Activated naive CD4-positive, alpha-beta T cell treated with anti-CD3 and anti-CD28 coated beads, Interleukin-2, amount 50 U/mL, for 24 hours (primary cell): ENCODE results near the gene CDK6.

Experiments used
- H3K27ac Mint-ChIP-seq: one replicate; pipeline ENCODE4 v1.8.0; 2021; ENCODE audit warnings: mild to moderate bottlenecking, mixed read lengths
- H3K27me3 Mint-ChIP-seq: one replicate; pipeline ENCODE4 v1.8.0; 2021; ENCODE audit warnings: mixed read lengths
- H3K36me3 Mint-ChIP-seq: one replicate; pipeline ENCODE4 v1.8.0; 2021; ENCODE audit warnings: mixed read lengths
- H3K4me1 Mint-ChIP-seq: one replicate; pipeline ENCODE4 v1.8.0; 2021; ENCODE audit warnings: mixed read lengths
- H3K4me3 Mint-ChIP-seq: one replicate; pipeline ENCODE4 v1.8.0; 2021; ENCODE audit warnings: mild to moderate bottlenecking, mixed read lengths
- H3K9me3 Mint-ChIP-seq: one replicate; pipeline ENCODE4 v1.8.0; 2021; ENCODE audit warnings: mixed read lengths

The CDK6 gene

DNA sequence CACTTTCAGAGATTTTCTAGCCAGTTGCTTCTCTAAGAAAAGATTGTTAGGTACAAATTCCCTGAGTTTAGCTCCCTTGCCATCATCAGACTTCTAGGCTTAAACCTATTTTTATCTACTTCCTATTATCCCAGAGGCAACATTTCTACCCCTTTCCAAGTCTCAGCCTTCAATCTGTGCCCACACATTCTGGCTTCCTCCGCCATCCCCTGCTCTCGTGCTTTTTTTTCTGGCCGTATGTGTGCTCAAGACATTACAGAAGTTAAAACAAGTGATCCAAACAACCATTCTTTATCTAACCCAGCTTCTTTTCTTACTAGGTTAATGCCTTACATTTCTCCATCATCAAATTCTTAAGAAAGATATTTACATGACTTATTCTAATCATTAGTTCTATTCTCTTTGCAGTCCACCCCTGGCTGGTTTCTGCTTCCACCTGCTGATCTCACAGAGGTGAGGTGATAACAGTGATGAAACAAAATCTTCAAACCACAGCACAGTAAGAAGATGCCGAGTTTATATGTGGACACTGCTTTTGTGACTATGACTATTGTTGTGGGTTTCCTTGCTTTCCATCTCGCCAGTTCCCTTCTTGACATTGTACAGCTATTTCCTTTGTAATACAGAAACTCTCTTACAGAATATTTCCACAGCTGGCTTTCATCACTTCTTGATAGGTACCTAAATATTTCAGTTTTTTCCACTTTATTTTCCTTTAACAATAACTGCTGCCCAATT is 18.3 kb upstream of the CDK6 start:
- peaks cover 4% of the 10 kb centered on the region for H3K27me3 Mint-ChIP-seq
- peak overlapping the region; percentile 82 for H3K27ac Mint-ChIP-seq

DNA sequence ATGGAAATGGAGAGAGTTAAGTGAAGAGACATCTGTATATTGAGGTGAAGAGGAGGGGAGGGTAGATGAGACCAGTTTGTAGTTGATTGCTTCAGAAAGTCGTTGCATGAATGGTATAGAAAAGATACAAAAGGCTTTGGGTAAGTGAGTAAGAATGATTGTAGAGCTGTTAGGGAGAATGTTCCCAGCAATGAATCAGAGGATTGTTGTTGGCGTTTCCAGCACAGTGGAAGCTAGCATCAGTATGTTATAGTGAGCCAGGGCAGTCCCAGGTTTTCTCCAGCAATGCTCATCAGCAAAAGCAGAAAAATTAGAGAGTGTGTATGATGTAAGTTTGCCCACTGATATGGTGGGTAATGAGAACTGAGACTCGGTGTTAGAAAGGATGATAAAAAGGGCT is 15.4 kb upstream of the CDK6 start:
- H3K4me3 Mint-ChIP-seq = no peak overlapping the region
- H3K27ac Mint-ChIP-seq = no peak overlapping the region
- no peaks in the 10 kb centered on the region for H3K9me3 Mint-ChIP-seq
- H3K27me3 Mint-ChIP-seq = peaks cover 8% of the 10 kb centered on the region
- H3K4me1 Mint-ChIP-seq = peaks cover 20% of the 10 kb centered on the region
- no peaks in the 10 kb centered on the region for H3K36me3 Mint-ChIP-seq

More for the DNA sequence above, 18.3 kb upstream of the CDK6 start:
- Mint-ChIP-seq H3K9me3 (no peaks in the 10 kb centered on the region), H3K4me3 (no peak overlapping the region), H3K4me1 (peaks cover 15% of the 10 kb centered on the region), H3K36me3 (no peaks in the 10 kb centered on the region)

DNA sequence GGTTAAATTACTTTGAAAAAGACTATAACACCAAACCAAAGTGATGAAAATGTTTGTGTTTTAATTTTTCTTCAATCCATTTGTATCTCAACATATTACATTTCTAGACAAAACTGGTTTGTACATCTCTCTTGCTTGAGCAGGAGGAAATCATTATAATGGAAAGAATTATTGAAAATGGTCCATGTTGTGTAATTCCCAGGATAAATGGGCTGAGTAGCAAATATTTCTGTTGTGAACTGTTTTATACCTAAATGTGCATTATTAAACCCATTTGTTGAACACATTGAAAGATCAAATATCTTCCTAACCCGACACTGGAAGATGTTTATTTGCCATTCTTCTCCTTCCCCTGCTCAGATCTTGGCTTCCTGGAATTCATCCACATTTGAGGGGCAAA is 14.1 kb upstream of the CDK6 start:
- no peak overlapping the region for H3K27ac Mint-ChIP-seq
- peaks cover 17% of the 10 kb centered on the region for H3K4me1 Mint-ChIP-seq
- H3K27me3 Mint-ChIP-seq = peaks cover 8% of the 10 kb centered on the region
- no peak overlapping the region for H3K4me3 Mint-ChIP-seq
- no peaks in the 10 kb centered on the region for H3K36me3 Mint-ChIP-seq
- H3K9me3 Mint-ChIP-seq = no peaks in the 10 kb centered on the region

DNA sequence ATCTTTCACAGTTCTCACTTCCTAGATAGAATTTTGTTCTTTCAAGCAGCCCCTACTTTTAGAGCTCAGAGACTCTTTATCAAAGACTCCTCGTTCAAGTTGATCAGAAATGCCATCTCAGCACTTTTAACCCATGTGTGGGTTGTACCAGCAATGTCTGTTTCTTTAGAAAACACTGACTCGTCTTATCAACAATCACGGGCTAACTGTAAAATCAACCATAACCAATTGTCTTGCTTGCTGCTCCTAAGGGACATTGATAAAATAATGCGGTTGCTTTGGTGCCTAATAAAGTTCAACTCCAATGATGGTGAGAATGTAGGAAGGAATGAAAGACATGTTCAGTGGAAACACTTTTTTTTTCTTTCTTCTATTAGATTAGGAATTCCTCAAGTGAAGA is 12.9 kb upstream of the CDK6 start:
- peaks cover 5% of the 10 kb centered on the region for H3K27me3 Mint-ChIP-seq
- H3K9me3 Mint-ChIP-seq = no peaks in the 10 kb centered on the region
- H3K4me3 Mint-ChIP-seq = no peak overlapping the region
- H3K27ac Mint-ChIP-seq = no peak overlapping the region
- H3K36me3 Mint-ChIP-seq = no peaks in the 10 kb centered on the region
- H3K4me1 Mint-ChIP-seq = peaks cover 5% of the 10 kb centered on the region

DNA sequence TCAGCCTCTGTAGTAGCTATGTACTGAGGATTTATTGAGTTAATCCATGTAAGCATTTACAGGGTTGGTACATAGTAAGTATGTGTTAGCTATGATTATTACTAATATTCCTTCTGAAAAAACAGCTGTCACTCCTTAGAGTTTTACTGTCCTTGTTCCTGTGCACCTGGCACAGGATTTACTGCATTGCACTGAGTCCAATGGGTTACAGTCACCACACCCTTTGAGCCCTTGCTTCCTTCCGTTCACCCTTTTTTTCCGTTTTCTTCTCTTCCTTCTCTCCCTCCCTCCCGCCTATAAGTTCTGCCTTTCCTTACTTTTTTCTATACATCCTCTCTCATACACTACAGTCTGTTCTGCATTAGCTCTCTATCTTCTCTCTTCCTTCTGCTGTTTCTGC is 12.5 kb upstream of the CDK6 start:
- Mint-ChIP-seq H3K9me3 (no peaks in the 10 kb centered on the region), H3K4me3 (no peak overlapping the region), H3K27me3 (peaks cover 5% of the 10 kb centered on the region), H3K27ac (no peak overlapping the region), H3K4me1 (peaks cover 4% of the 10 kb centered on the region), H3K36me3 (no peaks in the 10 kb centered on the region)

DNA sequence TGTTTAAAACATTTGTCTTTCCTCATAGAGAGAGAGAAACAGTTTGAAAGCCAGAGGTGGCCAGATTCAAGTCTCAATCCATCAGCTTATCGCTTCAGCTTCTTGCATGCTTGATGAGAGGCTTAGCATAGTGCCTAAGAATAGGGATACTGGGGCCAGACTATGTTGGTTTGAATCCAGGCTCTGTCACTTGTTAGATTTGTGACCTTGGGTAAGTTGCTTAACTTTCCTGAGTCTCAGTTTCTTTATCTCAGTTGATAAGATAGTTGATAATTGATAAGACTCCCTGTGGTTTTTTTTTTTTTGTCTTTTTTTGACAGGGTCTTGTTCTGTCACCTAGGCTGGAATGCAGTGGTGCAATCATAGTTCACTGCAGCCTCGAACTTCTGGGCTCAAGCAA is 12.1 kb upstream of the CDK6 start:
- Mint-ChIP-seq H3K4me1 (peaks cover 4% of the 10 kb centered on the region), H3K9me3 (no peaks in the 10 kb centered on the region), H3K27ac (no peak overlapping the region), H3K4me3 (no peak overlapping the region), H3K36me3 (no peaks in the 10 kb centered on the region), H3K27me3 (peaks cover 3% of the 10 kb centered on the region)

DNA sequence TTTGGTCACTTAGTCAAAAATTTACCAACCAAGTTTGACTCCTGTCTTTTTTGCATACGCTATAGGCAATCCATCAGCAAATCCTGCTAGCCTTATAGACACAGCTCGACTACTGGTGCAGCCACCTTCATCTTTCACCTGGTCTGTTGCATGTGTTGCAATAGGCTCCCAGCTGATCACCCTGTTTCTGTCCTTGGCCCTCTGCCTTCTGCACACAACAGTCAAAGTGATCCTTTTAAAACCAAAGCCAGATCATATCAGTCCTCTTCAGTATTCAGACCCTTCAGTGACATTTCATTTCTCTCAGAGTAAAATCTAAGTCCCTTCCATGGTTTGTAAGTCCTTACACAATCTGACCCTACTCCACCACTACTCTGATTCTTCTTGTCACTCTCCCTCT is 10.9 kb upstream of the CDK6 start:
- Mint-ChIP-seq H3K9me3 (no peaks in the 10 kb centered on the region), H3K4me1 (peaks cover 4% of the 10 kb centered on the region), H3K27ac (no peak overlapping the region), H3K27me3 (peaks cover 3% of the 10 kb centered on the region), H3K36me3 (no peaks in the 10 kb centered on the region), H3K4me3 (no peak overlapping the region)

DNA sequence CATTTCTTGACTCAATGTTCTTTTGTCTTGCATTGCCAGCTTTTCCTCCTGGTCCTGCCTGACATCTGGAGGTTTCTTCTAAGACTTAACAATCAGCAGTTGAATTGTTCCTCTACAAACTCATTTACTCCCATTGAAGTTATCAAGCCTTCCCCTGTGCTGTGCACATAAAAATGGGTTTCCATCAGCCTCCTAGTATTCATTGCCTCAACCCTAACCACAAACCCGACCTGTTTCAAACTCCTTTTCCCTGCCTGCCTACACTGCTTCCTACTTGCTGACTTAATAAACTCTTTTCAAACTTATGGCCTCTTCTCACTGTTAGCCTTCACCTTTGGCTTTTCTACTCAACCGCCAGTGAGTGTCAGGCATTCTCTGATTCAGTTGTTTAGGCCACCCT is 9.4 kb upstream of the CDK6 start:
- Mint-ChIP-seq H3K4me1 (peaks cover 4% of the 10 kb centered on the region), H3K36me3 (no peaks in the 10 kb centered on the region), H3K27ac (no peak overlapping the region), H3K4me3 (no peak overlapping the region), H3K27me3 (peaks cover 3% of the 10 kb centered on the region), H3K9me3 (no peaks in the 10 kb centered on the region)

DNA sequence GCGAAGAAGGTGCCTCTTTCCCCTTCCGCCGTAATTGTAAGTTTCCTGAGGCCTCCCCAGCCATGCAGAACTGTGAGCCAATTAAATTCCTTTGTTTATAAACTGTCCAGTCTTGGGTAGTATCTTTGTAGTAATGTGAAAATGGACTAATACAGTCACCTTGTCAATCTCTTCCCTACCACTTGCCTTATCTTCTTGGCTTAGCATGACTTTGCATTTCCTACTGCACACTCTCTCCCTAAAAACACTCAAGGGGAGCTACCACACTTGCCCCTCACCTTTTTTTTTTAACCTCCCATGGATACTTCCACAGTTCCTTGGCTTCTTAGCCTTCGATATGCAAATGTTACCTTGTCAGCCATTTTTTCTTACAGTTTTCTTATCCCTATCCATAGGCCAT is 7.4 kb upstream of the CDK6 start:
- H3K27ac Mint-ChIP-seq = no peak overlapping the region
- no peaks in the 10 kb centered on the region for H3K9me3 Mint-ChIP-seq
- H3K27me3 Mint-ChIP-seq = no peaks in the 10 kb centered on the region

DNA sequence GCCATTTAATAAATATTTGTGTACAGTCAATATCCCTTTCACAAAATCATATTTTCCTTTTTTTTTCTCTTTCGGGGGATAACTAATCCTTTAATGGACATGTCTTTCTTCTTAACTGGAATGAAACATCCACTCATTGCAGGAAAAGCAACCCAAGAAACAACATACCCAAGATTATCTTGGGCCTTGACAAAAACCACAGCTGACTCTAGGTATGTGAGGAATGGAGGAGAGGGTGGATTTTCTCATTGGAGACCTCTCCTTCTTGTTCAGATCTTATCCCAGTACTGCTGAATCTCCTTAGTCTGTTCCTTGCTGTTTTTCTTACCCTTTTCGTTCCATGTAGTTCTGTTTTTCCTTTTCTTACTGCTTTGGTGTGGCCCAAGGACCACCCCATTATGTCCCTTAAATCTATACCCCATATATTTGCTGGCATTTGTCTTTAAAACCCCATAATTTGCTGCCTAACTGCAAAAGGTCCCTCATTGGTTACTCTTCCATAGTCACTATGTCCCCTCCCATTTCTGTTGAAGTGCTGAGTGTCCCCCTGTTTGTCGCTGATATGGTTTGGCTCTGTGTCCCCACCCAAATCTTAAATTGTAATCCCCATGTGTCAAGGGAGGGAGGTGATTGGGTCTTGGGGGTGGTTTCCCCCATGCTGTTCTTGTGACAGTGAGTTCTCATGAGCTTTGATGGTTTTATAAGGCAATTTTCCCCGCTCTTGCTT is 6.8 kb upstream of the CDK6 start:
- H3K4me3 Mint-ChIP-seq = no peak overlapping the region
- H3K36me3 Mint-ChIP-seq = no peaks in the 10 kb centered on the region
- H3K27me3 Mint-ChIP-seq = no peaks in the 10 kb centered on the region
- no peak overlapping the region for H3K27ac Mint-ChIP-seq
- peaks cover 5% of the 10 kb centered on the region for H3K4me1 Mint-ChIP-seq
- no peaks in the 10 kb centered on the region for H3K9me3 Mint-ChIP-seq

More for the DNA sequence above, 7.4 kb upstream of the CDK6 start:
- Mint-ChIP-seq H3K4me3 (no peak overlapping the region), H3K4me1 (peaks cover 5% of the 10 kb centered on the region), H3K36me3 (no peaks in the 10 kb centered on the region)

DNA sequence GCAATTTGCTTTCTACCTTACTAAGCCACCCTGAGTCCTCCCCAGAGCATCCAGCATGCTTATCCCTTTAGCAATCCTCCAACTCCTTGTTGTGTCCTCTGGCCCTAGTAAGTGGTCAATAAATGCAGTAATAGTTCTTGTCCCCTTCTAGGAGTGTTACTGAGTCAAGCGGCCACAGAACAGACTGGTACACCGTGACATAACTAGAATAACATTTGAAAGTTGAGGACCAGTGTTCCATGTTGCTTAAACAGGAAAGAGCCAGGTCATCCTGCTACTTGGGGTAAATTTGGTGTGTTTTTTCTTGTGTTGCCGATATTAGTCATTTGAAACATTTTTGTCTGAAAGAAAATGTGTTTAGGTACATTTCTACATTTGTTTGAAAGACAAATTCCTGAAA is 4.8 kb upstream of the CDK6 start:
- Mint-ChIP-seq H3K4me3 (no peak overlapping the region), H3K27ac (no peak overlapping the region), H3K4me1 (peaks cover 13% of the 10 kb centered on the region), H3K27me3 (no peaks in the 10 kb centered on the region), H3K9me3 (no peaks in the 10 kb centered on the region), H3K36me3 (no peaks in the 10 kb centered on the region)

DNA sequence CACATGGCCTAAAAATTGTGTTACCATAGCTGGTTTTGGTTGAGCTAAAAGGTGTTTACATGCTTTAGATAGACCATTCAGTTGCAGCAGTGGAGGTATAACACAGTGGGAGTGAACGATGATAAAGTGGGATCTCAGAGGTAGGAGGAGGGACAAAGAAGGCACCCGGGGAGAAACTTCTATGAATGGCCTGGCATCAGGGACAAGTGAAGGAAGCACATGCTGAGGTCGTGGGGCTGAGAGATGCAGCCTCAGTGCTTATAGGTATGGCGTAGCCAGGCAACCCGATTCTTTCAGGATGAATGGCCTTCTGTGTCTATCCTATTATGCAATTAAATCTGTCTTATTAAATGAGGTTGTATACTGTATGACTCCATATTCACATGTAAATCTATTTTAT is 3.9 kb upstream of the CDK6 start:
- H3K4me1 Mint-ChIP-seq = peaks cover 18% of the 10 kb centered on the region
- H3K9me3 Mint-ChIP-seq = no peaks in the 10 kb centered on the region
- no peak overlapping the region for H3K4me3 Mint-ChIP-seq
- H3K36me3 Mint-ChIP-seq = peaks cover 3% of the 10 kb centered on the region
- H3K27me3 Mint-ChIP-seq = no peaks in the 10 kb centered on the region
- H3K27ac Mint-ChIP-seq = no peak overlapping the region

DNA sequence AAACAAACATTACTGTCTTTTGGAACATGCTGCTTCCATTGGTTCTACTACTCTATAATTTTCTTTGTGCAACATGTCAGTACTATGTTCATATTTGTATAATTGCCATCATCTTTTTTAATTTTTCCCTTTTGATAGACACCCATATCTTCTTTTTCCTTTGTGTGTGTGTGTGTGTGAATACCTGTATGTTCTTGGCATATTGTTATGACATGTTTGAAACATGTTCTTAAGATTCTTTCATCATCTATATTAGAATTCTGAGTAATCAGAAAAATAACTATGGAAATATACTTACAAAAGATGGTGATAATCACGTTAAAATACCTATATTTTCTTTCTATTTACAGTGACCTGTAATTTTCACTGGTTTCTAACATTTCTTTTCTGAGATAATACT is 3.5 kb upstream of the CDK6 start:
- Mint-ChIP-seq H3K36me3 (peaks cover 3% of the 10 kb centered on the region), H3K4me1 (peaks cover 18% of the 10 kb centered on the region), H3K27me3 (no peaks in the 10 kb centered on the region), H3K4me3 (no peak overlapping the region), H3K9me3 (no peaks in the 10 kb centered on the region), H3K27ac (no peak overlapping the region)

DNA sequence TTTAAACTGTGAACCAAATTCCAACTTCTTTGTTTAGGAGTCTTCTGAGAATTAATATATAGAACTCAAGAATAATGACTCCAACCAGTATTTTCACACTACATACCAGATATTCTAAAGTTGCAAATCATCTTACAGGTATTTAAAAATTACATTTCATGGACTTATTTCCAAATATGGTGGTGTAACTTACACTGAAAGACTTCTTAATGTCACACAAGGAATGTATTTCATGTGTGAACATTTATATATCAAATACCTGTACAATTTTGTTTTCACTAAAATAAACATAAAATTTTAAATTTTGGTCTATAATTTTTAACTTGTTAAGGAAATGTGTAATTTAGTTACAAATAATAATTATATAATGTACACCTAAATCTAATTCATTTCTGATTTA is 2.6 kb upstream of the CDK6 start:
- H3K4me3 Mint-ChIP-seq = no peak overlapping the region
- no peak overlapping the region for H3K27ac Mint-ChIP-seq
- H3K9me3 Mint-ChIP-seq = no peaks in the 10 kb centered on the region
- peaks cover 18% of the 10 kb centered on the region for H3K4me1 Mint-ChIP-seq
- H3K36me3 Mint-ChIP-seq = peaks cover 3% of the 10 kb centered on the region
- H3K27me3 Mint-ChIP-seq = no peaks in the 10 kb centered on the region

DNA sequence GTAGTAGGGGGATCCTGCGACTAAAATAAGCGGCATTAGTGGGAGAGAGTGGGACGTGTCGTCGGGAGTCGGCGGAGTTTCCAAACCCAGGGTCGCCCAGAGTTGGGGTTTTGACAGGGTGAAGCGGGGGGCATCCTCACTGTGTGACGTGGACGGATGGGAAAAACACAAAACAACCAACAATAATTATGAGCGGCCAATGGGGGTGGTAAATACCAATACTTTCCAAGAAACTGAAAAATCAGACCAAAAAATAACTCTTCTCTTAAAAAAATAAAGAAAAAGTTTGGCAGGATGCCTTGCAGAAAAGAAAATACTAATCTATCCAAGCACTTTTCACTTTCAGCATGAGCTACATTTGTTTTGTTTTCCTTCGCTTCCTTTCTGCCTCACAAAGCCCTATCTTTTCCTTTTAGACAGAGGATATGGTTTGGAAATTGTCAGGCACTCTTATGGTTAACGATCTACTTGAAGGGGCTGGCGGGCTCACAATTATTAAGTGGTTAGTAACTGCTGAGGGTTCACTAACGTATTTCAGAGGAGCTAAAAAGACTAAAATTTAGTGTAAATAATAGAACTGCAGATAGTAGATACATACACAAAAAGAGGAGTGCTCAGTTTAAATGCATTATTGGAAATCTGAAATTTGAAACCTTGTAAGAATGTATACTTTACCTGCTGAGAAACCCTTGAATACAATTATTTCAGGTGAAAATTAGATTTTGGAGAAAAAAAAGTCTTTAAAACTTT is 802 bp upstream of the CDK6 start:
- no peaks in the 10 kb centered on the region for H3K9me3 Mint-ChIP-seq
- H3K4me3 Mint-ChIP-seq = peak overlapping the region; percentile 98

More for the DNA sequence above, 802 bp upstream of the CDK6 start:
- Mint-ChIP-seq H3K36me3 (peaks cover 17% of the 10 kb centered on the region), H3K27ac (peak overlapping the region; percentile 94), H3K4me1 (peaks cover 23% of the 10 kb centered on the region), H3K27me3 (no peaks in the 10 kb centered on the region)
